Measurements from ENCODE around the gene ZNF426.

The ZNF426 gene

DNA sequence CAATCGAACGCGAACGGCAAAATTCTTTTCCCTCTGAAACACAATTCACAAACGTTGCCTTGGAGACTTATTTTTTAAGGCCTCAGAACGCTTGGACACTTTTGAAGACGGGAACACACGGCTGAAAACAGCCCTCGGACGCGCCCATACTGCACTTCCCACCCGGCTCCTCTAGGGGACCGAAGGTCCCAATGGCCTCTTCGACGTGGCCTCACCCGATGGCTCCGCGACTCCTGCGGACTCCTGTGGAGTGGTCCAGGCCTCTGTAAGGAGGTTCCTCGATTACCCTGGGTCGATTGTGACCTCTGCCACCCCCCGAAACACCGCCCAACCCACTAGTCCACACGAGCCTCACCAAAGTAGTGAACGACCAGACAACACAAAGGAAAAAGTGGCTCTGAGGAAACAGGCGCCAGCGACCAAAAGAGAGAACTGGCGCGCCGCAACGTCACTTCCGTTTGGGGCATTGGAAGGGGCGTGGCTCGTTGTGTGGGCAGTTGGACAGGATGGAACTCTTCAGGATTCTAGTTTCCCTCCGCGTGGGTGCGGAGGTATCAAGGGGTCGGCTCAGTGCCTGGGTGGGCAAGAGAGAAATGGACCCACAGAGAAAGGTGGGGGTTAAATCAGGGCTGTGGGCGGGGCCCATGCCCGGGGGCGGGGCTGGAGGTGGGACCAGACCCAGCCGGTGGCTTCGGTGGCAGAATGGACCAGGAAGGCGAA, 40.1 kb downstream of the ZNF426 start, which contains the start of gene ZNF560:
Gene ZNF560, minus strand, starts transcription at position 434 of the 720 bp plus-strand sequence. CDS start 23,303 bp downstream, outside the sequence.
- TF ChIP-seq, protein P1, sequence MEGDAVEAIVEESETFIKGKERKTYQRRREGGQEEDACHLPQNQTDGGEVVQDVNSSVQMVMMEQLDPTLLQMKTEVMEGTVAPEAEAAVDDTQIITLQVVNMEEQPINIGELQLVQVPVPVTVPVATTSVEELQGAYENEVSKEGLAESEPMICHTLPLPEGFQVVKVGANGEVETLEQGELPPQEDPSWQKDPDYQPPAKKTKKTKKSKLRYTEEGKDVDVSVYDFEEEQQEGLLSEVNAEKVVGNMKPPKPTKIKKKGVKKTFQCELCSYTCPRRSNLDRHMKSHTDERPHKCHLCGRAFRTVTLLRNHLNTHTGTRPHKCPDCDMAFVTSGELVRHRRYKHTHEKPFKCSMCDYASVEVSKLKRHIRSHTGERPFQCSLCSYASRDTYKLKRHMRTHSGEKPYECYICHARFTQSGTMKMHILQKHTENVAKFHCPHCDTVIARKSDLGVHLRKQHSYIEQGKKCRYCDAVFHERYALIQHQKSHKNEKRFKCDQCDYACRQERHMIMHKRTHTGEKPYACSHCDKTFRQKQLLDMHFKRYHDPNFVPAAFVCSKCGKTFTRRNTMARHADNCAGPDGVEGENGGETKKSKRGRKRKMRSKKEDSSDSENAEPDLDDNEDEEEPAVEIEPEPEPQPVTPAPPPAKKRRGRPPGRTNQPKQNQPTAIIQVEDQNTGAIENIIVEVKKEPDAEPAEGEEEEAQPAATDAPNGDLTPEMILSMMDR (IDR thresholded peaks at IDR 0.05; ENCODE audit: low read depth, low read length, missing control alignments), result peak; percentile 56
- in situ Hi-C loops (cut with HindIII; ENCODE audit: low pct_ligation_motif_present, low sequenced_read_pairs), result no loop called here
- DNase-seq, result peak; percentile 20
- Histone ChIP-seq H3K4me3 (ENCODE audit: low read depth, low read length) (peak within 1 kb of the TSS; percentile 40), H3K27me3 (replicated peaks) (no peaks in the 10 kb centered on the region), H3K36me3 (replicated peaks) (no peaks in the 10 kb centered on the region), H3K27ac (no peak within 1 kb of the TSS)

DNA sequence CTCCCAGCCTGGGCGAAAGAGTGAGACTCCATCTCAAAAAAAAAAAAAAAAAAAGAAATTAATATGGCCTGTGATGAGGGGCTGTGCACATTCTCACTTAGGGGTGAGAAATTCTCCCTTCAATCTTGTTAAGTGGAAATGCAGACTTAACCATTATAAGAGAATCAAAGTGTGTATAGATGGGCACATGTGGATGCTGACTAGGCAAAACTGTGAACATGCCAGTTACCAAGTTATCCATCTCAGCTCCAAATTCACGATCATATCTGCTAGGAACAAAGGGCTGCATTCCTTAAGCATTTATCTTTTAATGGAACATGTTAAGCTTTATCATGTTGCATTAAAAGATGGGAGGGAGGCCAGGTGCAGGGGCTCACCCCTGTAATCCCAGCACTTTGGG, 44.3 kb downstream of the ZNF426 start:
- H3K27ac ChIP-seq, result no peak overlapping the region
- TF ChIP-seq, protein P1 (IDR thresholded peaks at IDR 0.05; ENCODE audit: low read depth, low read length, missing control alignments), result no peak
- no peaks in the 10 kb centered on the region for H3K36me3 ChIP-seq (replicated peaks)
- H3K27me3 ChIP-seq (replicated peaks), result no peaks in the 10 kb centered on the region
- in situ Hi-C loops (cut with HindIII; ENCODE audit: low pct_ligation_motif_present, low sequenced_read_pairs), result no loop called here
- no peak overlapping the region for H3K4me3 ChIP-seq (ENCODE audit: low read depth, low read length)
- no peak for DNase-seq

DNA sequence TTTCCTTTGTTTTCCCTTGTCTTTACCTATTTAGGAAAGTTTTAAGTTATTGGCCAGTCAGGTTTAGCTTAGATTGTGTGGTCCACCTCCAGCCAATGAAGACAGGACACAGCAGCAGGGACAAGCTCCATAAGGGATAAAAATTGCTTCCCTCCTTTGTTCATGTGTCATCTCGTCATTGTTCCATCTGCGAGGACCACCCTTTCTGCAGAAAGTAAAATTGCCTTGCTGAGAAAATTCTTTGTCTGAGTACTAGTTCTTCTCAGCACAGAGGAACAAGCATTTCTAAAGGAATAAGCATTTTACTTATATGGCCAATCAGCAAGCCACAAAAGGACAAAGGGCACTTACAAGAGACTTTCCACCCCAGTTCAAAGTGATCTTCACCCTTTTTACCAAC, 51.4 kb downstream of the ZNF426 start:
- Histone ChIP-seq H3K27ac (no peak overlapping the region), H3K27me3 (replicated peaks) (no peaks in the 10 kb centered on the region), H3K4me3 (ENCODE audit: low read depth, low read length) (no peak overlapping the region), H3K36me3 (replicated peaks) (no peaks in the 10 kb centered on the region)
- TF ChIP-seq, protein P1 (IDR thresholded peaks at IDR 0.05; ENCODE audit: low read depth, low read length, missing control alignments), result no peak
- DNase-seq, result no peak
- in situ Hi-C loops (cut with HindIII; ENCODE audit: low pct_ligation_motif_present, low sequenced_read_pairs), result no loop called here

DNA sequence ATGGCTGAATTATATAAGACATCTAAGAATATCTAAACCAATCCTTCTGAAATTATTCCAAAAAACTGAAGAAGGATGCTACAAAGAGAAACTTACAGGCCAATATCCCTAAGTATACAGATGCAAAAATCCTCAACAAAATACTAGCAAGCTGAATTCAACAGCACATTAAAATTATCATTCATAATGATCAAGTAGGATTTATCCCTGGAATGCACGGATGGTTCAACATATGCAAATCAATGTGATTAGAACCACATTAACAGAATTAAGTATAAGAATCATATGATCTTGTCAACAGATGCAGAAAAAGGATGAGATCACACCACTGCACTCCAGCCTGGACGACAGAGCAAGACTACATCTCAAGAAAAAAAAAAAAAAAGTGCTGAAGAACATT, 53.3 kb downstream of the ZNF426 start:
- in situ Hi-C loops (cut with HindIII; ENCODE audit: low pct_ligation_motif_present, low sequenced_read_pairs), result no loop called here
- Histone ChIP-seq H3K27ac (no peak overlapping the region), H3K27me3 (replicated peaks) (no peaks in the 10 kb centered on the region), H3K4me3 (ENCODE audit: low read depth, low read length) (no peak overlapping the region), H3K36me3 (replicated peaks) (no peaks in the 10 kb centered on the region)
- TF ChIP-seq, protein P1 (IDR thresholded peaks at IDR 0.05; ENCODE audit: low read depth, low read length, missing control alignments), result no peak
- DNase-seq, result no peak

DNA sequence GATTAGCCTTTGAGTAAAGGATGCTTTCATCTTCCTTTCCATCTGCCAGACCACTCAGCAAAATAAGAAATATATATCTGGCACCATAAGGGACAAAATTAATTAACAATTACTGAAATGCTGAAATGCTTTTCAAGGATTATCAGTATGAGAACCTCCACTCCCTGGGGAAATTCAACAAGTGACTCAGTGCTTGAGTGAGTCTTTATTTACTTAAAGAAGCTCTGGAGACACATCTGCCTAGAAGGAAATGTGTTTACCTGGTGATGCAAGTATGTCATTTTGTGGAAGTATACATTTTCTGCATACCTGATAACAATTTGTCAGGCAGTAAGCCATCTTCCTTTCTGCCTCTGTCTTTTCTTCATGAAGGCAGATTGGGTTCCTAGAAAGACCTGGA, 63.5 kb downstream of the ZNF426 start:
- Histone ChIP-seq H3K4me3 (ENCODE audit: low read depth, low read length) (no peak overlapping the region), H3K27ac (no peak overlapping the region), H3K36me3 (replicated peaks) (no peaks in the 10 kb centered on the region), H3K27me3 (replicated peaks) (no peaks in the 10 kb centered on the region)
- TF ChIP-seq, protein P1 (IDR thresholded peaks at IDR 0.05; ENCODE audit: low read depth, low read length, missing control alignments), result no peak
- no peak for DNase-seq
- in situ Hi-C loops (cut with HindIII; ENCODE audit: low pct_ligation_motif_present, low sequenced_read_pairs), result no loop called here

All from brain microvascular endothelial cell (primary cell).